ENCODE results near the gene PRLH. TPM values are rescaled to one million over a fixed set of nuclear protein-coding genes. Genes with fewer than 3 reads are reported as not detected.

PRLH gene
- total RNA-seq, 1 donor from 2014 or later, result not detected

DNA sequence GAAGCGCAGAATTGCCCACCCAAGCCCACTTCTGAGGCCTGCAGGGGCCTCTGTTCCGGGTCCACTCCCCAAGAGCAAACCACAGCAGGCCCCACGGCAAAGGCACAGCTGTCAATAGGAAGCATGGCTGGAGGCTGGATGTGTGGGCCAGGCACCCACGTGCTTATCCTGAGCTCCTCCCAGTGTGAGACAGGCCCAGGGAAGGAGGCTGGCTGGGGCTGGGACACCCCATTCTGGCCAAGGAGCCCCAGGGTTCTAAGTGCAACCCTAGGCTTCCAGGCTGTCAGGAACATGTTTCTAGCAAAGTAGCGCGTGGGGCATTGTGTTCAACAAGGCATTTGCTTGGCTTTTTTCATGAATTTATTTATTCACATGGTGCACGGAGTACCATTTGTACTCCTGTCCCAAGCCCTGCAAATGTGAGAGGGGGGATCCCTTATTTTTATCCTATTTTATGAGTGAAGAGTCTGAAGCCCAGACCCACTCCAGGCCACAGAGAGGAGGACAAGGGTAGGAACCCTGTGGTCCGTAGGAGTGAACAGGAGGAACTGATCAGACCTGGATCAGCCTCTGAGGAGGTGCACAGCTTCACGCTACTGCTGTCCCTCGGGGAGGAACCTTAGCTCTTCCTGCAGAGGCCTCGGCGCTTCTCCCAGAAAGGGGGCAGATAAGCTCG lies 30.3 kb downstream of the PRLH start:
- Mint-ChIP-seq H3K9me3 (ENCODE audit: low read depth) (no peaks in the 10 kb centered on the region), H3K27me3 (peaks cover 51% of the 10 kb centered on the region), H3K4me3 (ENCODE audit: low read depth) (no peak overlapping the region), H3K36me3 (ENCODE audit: insufficient read depth) (no peaks in the 10 kb centered on the region), H3K4me1 (ENCODE audit: low read depth) (peaks cover 19% of the 10 kb centered on the region), H3K27ac (no peak overlapping the region)
- TF ChIP-seq, protein P1, sequence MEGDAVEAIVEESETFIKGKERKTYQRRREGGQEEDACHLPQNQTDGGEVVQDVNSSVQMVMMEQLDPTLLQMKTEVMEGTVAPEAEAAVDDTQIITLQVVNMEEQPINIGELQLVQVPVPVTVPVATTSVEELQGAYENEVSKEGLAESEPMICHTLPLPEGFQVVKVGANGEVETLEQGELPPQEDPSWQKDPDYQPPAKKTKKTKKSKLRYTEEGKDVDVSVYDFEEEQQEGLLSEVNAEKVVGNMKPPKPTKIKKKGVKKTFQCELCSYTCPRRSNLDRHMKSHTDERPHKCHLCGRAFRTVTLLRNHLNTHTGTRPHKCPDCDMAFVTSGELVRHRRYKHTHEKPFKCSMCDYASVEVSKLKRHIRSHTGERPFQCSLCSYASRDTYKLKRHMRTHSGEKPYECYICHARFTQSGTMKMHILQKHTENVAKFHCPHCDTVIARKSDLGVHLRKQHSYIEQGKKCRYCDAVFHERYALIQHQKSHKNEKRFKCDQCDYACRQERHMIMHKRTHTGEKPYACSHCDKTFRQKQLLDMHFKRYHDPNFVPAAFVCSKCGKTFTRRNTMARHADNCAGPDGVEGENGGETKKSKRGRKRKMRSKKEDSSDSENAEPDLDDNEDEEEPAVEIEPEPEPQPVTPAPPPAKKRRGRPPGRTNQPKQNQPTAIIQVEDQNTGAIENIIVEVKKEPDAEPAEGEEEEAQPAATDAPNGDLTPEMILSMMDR (IDR thresholded peaks at IDR 0.05; ENCODE audit: unreplicated experiment), result no peak
- no peak for DNase-seq (ENCODE audit: low spot score, unreplicated experiment)

DNA sequence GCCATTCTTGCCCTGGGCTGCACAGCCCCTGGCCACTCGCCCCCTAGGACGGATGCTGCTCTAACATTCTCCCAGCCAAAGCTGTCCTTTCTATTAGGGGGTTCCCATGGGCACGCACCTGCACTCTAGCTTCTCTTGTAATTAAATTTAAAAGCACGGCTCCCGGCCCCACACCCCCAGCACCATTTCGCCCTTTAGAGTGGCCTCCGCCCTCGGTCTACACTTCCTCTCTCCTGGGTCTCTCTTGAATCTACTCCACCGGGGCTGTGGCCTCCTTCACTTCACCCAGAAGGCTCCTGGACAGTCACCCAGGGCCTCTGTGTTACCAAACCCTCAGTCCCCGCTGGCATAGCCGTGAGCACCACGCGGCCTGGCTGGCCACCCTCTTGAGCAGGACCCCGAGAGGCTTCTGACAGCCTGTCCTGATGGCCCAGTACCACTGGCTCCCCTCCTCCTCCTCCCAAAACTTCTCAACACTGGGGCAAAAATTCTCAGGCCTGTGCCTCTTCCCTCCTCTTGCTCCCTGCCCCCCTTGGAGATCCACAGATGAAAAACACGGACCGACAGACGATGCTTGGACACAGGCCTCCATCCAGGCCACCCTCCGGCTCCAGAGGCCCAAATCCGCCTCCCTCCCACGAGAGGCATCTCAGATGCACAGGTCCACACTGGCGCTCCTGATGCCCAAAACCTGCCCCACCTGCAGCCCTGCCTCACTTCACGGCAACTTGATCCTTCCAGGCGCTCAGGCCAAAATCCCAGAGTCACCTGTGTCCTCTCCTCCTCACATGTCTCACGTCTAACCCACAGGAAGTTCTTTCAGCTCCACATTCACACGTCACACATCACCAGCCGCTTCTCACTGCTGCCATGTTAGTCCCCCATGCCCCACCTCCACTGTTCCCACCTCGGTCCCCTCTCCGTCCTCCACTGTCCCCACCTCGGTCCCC lies 31.1 kb downstream of the PRLH start:
- DNase-seq (ENCODE audit: low spot score, unreplicated experiment), result no peak
- Mint-ChIP-seq H3K9me3 (ENCODE audit: low read depth) (no peaks in the 10 kb centered on the region), H3K36me3 (ENCODE audit: insufficient read depth) (no peaks in the 10 kb centered on the region), H3K27me3 (peaks cover 53% of the 10 kb centered on the region), H3K27ac (no peak overlapping the region), H3K4me1 (ENCODE audit: low read depth) (peaks cover 25% of the 10 kb centered on the region), H3K4me3 (ENCODE audit: low read depth) (no peak overlapping the region)
- TF ChIP-seq, protein P1 (IDR thresholded peaks at IDR 0.05; ENCODE audit: unreplicated experiment), result no peak

GRCh38 chr2:237598468-237599208 lies 32.3 kb downstream of the PRLH start:
- peaks cover 30% of the 10 kb centered on the region for H3K4me1 Mint-ChIP-seq (ENCODE audit: low read depth)
- TF ChIP-seq, protein P1 (IDR thresholded peaks at IDR 0.05; ENCODE audit: unreplicated experiment), result no peak
- peaks cover 65% of the 10 kb centered on the region for H3K27me3 Mint-ChIP-seq

DNA sequence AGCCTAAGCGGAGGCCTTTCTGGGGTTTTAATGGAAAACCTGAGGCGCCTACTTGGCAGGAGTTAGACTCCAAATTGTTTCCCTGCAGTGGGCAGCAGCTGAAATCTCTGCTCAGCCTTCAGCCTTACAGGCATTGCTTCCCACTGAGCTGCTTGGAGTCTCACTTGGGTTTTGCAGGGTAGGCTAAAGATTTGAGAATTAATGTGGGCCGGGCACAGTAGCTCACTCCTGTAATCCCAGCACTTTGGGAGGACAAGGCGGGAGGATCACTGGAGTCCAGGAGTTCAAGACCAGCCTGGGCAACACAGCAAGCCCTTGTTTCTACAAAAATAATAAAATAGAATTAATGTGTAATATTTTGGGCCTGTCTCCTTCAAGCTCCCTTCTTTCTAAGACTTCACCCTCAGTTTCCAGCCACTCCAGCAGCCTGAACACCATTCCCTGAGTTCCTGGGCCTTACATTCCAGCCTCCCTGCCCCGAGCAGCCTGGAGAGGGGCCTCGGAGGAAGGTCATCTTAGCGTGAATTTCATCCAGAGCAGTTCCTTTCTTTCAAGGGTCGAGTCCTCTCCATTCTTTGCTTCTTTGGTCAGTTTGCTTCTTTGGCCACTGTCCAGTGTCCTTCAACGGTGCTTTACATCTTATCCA lies 33.2 kb downstream of the PRLH start:
- H3K4me1 Mint-ChIP-seq (ENCODE audit: low read depth), result peaks cover 23% of the 10 kb centered on the region
- DNase-seq (ENCODE audit: low spot score, unreplicated experiment), result no peak
- H3K27me3 Mint-ChIP-seq, result peaks cover 60% of the 10 kb centered on the region
- H3K27ac Mint-ChIP-seq, result no peak overlapping the region
- H3K4me3 Mint-ChIP-seq (ENCODE audit: low read depth), result no peak overlapping the region
- H3K36me3 Mint-ChIP-seq (ENCODE audit: insufficient read depth), result no peaks in the 10 kb centered on the region
- TF ChIP-seq, protein P1 (IDR thresholded peaks at IDR 0.05; ENCODE audit: unreplicated experiment), result no peak
- H3K9me3 Mint-ChIP-seq (ENCODE audit: low read depth), result no peaks in the 10 kb centered on the region

More at GRCh38 chr2:237598468-237599208, 32.3 kb downstream of the PRLH start:
- no peaks in the 10 kb centered on the region for H3K9me3 Mint-ChIP-seq (ENCODE audit: low read depth)
- no peak overlapping the region for H3K4me3 Mint-ChIP-seq (ENCODE audit: low read depth)
- DNase-seq (ENCODE audit: low spot score, unreplicated experiment), result no peak
- H3K27ac Mint-ChIP-seq, result no peak overlapping the region
- no peaks in the 10 kb centered on the region for H3K36me3 Mint-ChIP-seq (ENCODE audit: insufficient read depth)
